ENCODE data around the gene GSX1.

Gene GSX1

DNA sequence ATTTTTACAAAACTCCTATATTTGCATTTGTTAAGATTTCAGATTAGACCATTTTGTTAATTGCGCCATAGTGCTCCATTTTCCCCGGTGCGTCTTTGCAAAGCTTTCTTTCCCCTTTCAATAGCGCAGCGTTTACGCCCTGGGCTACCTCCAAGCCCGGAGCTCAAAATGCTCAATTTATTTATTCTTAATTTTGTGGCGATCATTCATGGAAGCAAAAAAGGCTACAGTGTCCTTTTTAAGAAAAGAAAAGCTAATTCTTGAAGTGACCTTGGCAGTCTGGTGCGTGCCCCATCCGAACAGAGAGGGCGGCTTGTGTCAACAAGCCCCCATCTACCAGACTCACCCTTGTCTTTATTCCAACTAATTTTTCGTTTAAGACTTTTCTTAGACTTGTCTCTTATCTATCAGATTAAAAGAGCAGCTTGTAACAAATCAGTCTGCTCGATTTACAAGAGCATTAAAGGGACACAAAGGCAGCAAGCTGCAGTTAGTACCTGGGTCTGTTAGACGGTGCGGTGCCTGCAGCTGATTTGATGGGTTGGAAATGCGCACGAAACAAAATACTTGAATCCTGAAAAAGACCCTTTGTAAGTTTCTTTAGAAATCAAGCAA, 30.1 kb downstream of the GSX1 start:
- no peak for DNase-seq (ENCODE audit: low read depth)
- H3K4me3 ChIP-seq (ENCODE audit: low read length) = no peak overlapping the region
- TF ChIP-seq CTCF (conservative IDR thresholded peaks at IDR 0.05; ENCODE audit: low read length) = no peak

- DNase-seq (ENCODE audit: low read depth) = no peak
- H3K4me3 ChIP-seq (ENCODE audit: low read length) = no peak overlapping the region
- TF ChIP-seq CTCF (conservative IDR thresholded peaks at IDR 0.05; ENCODE audit: low read length) = no peak
Observed at GRCh38 chr13:27822873-27823311, 30.6 kb downstream of the GSX1 start.

DNA sequence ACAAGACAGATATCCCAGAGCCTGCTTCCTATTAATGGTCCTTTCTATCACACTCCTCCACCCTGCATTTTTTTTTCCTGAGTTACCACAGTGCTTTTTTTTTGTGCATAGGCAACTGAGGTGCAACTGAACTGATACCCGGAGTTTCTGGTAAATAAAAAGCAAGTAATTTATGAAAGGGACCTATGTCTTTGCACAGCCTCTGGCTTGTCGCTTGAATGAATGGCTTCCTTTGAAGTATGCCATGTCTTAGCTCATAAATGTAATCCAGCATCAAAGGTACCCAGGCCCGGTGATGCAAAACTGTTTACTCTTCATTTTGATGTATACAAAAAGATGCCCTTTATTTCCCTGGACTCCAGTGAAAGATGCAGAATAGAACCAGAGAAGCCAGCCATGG, 31.8 kb downstream of the GSX1 start:
- no peak for DNase-seq (ENCODE audit: low read depth)
- TF ChIP-seq CTCF (conservative IDR thresholded peaks at IDR 0.05; ENCODE audit: low read length) = no peak
- no peak overlapping the region for H3K4me3 ChIP-seq (ENCODE audit: low read length)

GRCh38 chr13:27825072-27825471, 32.8 kb downstream of the GSX1 start:
- DNase-seq (ENCODE audit: low read depth) = no peak
- no peak overlapping the region for H3K4me3 ChIP-seq (ENCODE audit: low read length)
- TF ChIP-seq CTCF (conservative IDR thresholded peaks at IDR 0.05; ENCODE audit: low read length) = no peak

DNA sequence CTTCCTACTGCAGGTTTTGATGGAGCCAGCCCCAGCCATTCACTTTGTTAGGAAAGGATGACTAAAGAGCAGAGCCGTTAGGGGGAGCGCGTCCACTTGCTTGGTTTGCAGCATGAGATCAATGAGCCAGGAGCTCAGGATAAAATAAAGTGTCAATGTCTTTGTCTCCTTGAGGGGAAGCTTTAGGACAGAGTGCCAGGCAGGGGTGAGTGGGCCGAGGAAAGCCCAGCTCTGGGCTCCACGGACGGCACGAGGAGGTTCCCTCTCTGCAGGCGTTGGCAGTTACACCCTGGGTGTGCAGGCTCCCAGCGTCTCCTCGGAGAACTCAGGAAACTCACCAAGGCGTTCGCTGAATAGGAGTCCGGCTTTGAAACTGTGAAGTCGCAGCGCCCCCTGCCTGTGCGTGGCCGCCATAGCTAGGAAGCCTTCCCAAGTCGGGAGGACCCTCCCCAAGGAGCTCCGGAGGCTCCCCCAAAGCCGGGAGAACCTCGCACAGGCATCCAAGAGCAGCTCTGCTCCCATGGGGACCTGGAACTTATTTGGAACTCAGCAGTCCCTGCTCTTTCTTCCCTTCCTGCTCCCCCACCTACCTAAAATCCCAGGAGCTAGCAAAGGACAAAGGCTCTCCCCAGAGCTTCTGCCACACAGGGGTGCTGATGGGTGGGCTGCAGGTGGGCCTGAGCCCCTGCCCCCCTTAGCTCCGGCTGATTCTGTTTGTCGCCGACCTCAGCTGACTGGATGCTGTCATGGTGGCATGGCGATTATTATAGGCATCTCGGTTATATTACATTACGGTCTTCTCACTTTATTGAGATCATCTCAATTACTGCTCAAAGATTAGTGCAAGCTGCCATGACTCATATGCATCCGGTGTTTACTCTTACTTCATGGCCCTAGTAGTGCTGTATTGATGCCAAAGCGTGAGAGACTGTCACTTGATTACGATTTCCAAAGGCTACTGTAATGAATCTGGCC, 34.4 kb downstream of the GSX1 start:
- peak; percentile 80 for TF ChIP-seq CTCF (conservative IDR thresholded peaks at IDR 0.05; ENCODE audit: low read length)
- H3K4me3 ChIP-seq (ENCODE audit: low read length) = peak overlapping the region; percentile 41
- DNase-seq (ENCODE audit: low read depth) = peak; percentile 81

DNA sequence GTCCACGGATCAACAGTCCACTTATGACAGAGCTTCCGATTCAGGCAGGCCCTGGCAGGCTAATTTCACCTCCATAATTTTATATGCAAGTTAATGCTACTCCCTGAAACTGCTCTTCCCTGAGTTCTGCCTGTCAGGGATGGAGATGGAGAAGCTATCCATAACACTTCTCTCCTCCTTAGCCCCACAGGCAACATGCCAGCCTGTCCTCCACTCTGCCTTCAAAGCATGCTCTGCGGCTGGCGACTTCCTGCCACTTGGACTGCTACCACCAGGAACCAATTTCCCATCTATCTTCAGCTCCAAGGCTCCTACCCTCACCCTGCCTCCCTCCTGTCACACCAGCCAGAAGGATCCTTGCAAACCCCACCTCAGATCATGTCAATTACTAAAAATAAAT, 35.4 kb downstream of the GSX1 start:
- no peak for TF ChIP-seq CTCF (conservative IDR thresholded peaks at IDR 0.05; ENCODE audit: low read length)
- no peak overlapping the region for H3K4me3 ChIP-seq (ENCODE audit: low read length)
- no peak for DNase-seq (ENCODE audit: low read depth)

Measured in AG10803 (cell line).